Measurements from ENCODE around the gene EPHA3.

Gene EPHA3

GRCh38 chr3:89262309-89262929 lies 155.0 kb downstream of the EPHA3 start:
- H3K27ac ChIP-seq, result no peak overlapping the region
- ChIA-PET CTCF (no interaction called here), POLR2A (ENCODE audit: low non-redundant PET) (no interaction called here)
- no peak for DNase-seq (ENCODE audit: low spot score)
- no peak for TF ChIP-seq CTCF (conservative IDR thresholded peaks at IDR 0.05; ENCODE audit: low read depth)

- no peak for TF ChIP-seq CTCF (conservative IDR thresholded peaks at IDR 0.05; ENCODE audit: low read depth)
- CTCF ChIA-PET, result no interaction called here
- no peak for DNase-seq (ENCODE audit: low spot score)
- POLR2A ChIA-PET (ENCODE audit: low non-redundant PET), result no interaction called here
- no peak overlapping the region for H3K27ac ChIP-seq
Measured at GRCh38 chr3:89264037-89264560, 156.7 kb downstream of the EPHA3 start.

- TF ChIP-seq CTCF (conservative IDR thresholded peaks at IDR 0.05; ENCODE audit: low read depth), result no peak
- ChIA-PET POLR2A (ENCODE audit: low non-redundant PET) (no interaction called here), CTCF (no interaction called here)
- no peak for DNase-seq (ENCODE audit: low spot score)
- H3K27ac ChIP-seq, result no peak overlapping the region
Measured at GRCh38 chr3:89266074-89266473, 158.7 kb downstream of the EPHA3 start.

- POLR2A ChIA-PET (ENCODE audit: low non-redundant PET), result no interaction called here
- DNase-seq (ENCODE audit: low spot score), result no peak
- CTCF ChIA-PET, result no interaction called here
- no peak overlapping the region for H3K27ac ChIP-seq
- no peak for TF ChIP-seq CTCF (conservative IDR thresholded peaks at IDR 0.05; ENCODE audit: low read depth)
Measured at GRCh38 chr3:89268059-89268458, 160.6 kb downstream of the EPHA3 start.

GRCh38 chr3:89270201-89270600 lies 162.8 kb downstream of the EPHA3 start:
- POLR2A ChIA-PET (ENCODE audit: low non-redundant PET), result no interaction called here

GRCh38 chr3:89275001-89275400 lies 167.6 kb downstream of the EPHA3 start:
- ChIA-PET POLR2A (ENCODE audit: low non-redundant PET) (no interaction called here), CTCF (no interaction called here)
- TF ChIP-seq CTCF (conservative IDR thresholded peaks at IDR 0.05; ENCODE audit: low read depth), result no peak
- no peak for DNase-seq (ENCODE audit: low spot score)
- H3K27ac ChIP-seq, result no peak overlapping the region

More at GRCh38 chr3:89270201-89270600, 162.8 kb downstream of the EPHA3 start:
- no peak for DNase-seq (ENCODE audit: low spot score)
- CTCF ChIA-PET, result no interaction called here
- TF ChIP-seq CTCF (conservative IDR thresholded peaks at IDR 0.05; ENCODE audit: low read depth), result no peak
- no peak overlapping the region for H3K27ac ChIP-seq
